Hepatocyte (in vitro differentiated cells): ENCODE measurements around the gene MAD1L1.

ENCODE experiments used
- EZH2 ChIP-seq: fragments of 200-600 bp; sonication (generic); IDR thresholded peaks from 2 replicates; pipeline ENCODE4 v1.6.1; 2016; ENCODE audit warnings: antibody characterized with exemption, mild to moderate bottlenecking, borderline replicate concordance
- EZH2phosphoT487 ChIP-seq: fragments of 200-600 bp; sonication (generic); IDR thresholded peaks from one replicate; pipeline ENCODE4 v1.6.1; 2018; ENCODE audit warnings: antibody characterized with exemption, mild to moderate bottlenecking, low read depth, moderate library complexity; ENCODE audit not compliant: unreplicated experiment, severe bottlenecking
- TF ChIP-seq, protein P1 (sequence below): fragments of 200-600 bp; sonication (generic); IDR thresholded peaks from 2 replicates; pipeline ENCODE4 v1.5.1; 2016; ENCODE audit warnings: antibody characterized with exemption, mild to moderate bottlenecking; ENCODE audit not compliant: poor library complexity

- TF ChIP-seq, protein P1, sequence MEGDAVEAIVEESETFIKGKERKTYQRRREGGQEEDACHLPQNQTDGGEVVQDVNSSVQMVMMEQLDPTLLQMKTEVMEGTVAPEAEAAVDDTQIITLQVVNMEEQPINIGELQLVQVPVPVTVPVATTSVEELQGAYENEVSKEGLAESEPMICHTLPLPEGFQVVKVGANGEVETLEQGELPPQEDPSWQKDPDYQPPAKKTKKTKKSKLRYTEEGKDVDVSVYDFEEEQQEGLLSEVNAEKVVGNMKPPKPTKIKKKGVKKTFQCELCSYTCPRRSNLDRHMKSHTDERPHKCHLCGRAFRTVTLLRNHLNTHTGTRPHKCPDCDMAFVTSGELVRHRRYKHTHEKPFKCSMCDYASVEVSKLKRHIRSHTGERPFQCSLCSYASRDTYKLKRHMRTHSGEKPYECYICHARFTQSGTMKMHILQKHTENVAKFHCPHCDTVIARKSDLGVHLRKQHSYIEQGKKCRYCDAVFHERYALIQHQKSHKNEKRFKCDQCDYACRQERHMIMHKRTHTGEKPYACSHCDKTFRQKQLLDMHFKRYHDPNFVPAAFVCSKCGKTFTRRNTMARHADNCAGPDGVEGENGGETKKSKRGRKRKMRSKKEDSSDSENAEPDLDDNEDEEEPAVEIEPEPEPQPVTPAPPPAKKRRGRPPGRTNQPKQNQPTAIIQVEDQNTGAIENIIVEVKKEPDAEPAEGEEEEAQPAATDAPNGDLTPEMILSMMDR, result no peak
- no peak for TF ChIP-seq EZH2
- no peak for TF ChIP-seq EZH2phosphoT487
Measured at GRCh38 chr7:1940402-1940786, 292.4 kb downstream of the MAD1L1 start.
